GM23338 (cell line): ENCODE results near the gene GDE1.

Experiments
- CREB1 ChIP-seq: fragments of 250-450 bp; sonication (Bioruptor Pico); IDR thresholded peaks from 2 replicates; pipeline ENCODE4 v1.5.0; 2020; ENCODE audit warnings: low read depth, mild to moderate bottlenecking, moderate library complexity
- CTCF ChIP-seq, 2 experiments: fragments of 200-600 bp in 1 of 2; sonication (generic) in 1 of 2; conservative IDR thresholded peaks; 2 replicates each; pipeline versions ENCODE4 v1.5.1 to v1.6.1; 2016 to 2017; ENCODE audit warnings: antibody characterized with exemption in 2 of 2, low read depth in 2 of 2, mild to moderate bottlenecking in 2 of 2, moderate library complexity in 1 of 2
- ETS1 ChIP-seq: IDR thresholded peaks from 2 replicates; pipeline ENCODE4 v1.6.1; 2016; ENCODE audit warnings: antibody characterized with exemption
- EZH2 ChIP-seq: fragments of 200-600 bp; sonication (generic); IDR thresholded peaks from one replicate; pipeline ENCODE4 v1.8.0; 2017; ENCODE audit warnings: antibody characterized with exemption, mild to moderate bottlenecking, low read depth; ENCODE audit not compliant: unreplicated experiment
- EZH2phosphoT487 ChIP-seq: fragments of 200-600 bp; sonication (generic); IDR thresholded peaks from one replicate; pipeline ENCODE4 v1.8.1; 2018; ENCODE audit warnings: antibody characterized with exemption; ENCODE audit not compliant: unreplicated experiment
- JUNB ChIP-seq: IDR thresholded peaks from one replicate; pipeline ENCODE4 v1.6.1; 2016; ENCODE audit warnings: antibody characterized with exemption; ENCODE audit not compliant: unreplicated experiment
- NANOG ChIP-seq: IDR thresholded peaks from 2 replicates; pipeline ENCODE4 v1.6.1; 2016; ENCODE audit warnings: antibody characterized with exemption, borderline replicate concordance
- POLR2AphosphoS5 ChIP-seq: IDR thresholded peaks from 2 replicates; pipeline ENCODE4 v1.6.1; 2016; ENCODE audit warnings: antibody characterized with exemption, low read depth
- REST ChIP-seq: IDR thresholded peaks from one replicate; pipeline ENCODE4 v1.6.1; 2018; ENCODE audit warnings: antibody characterized with exemption; ENCODE audit not compliant: unreplicated experiment
- STAT1 ChIP-seq: IDR thresholded peaks from one replicate; pipeline ENCODE4 v1.6.1; 2016; ENCODE audit warnings: antibody characterized with exemption; ENCODE audit not compliant: unreplicated experiment
- ZNF331 ChIP-seq: fragments of 250-450 bp; sonication (Bioruptor Pico); IDR thresholded peaks from 2 replicates; pipeline ENCODE4 v1.5.0; 2020; ENCODE audit warnings: low read depth, mild to moderate bottlenecking, moderate library complexity

- TF ChIP-seq CTCF (conservative IDR thresholded peaks at IDR 0.05; ENCODE audit: low read depth in 2 of 2), result no peak
- no peak for TF ChIP-seq STAT1
- no peak for TF ChIP-seq EZH2phosphoT487
- no peak for TF ChIP-seq ZNF331 (CRISPR knock-in tag)
- TF ChIP-seq REST, result no peak
- no peak for TF ChIP-seq ETS1
- no peak for TF ChIP-seq EZH2
- TF ChIP-seq JUNB, result no peak
- no peak for TF ChIP-seq POLR2AphosphoS5
- TF ChIP-seq CREB1 (CRISPR knock-in tag), result no peak
- no peak for TF ChIP-seq NANOG
These were observed 45.7 kb upstream of the GDE1 start for GRCh38 chr16:19567560-19567959.
